Measurements from ENCODE around the gene REXO5.

DNA sequence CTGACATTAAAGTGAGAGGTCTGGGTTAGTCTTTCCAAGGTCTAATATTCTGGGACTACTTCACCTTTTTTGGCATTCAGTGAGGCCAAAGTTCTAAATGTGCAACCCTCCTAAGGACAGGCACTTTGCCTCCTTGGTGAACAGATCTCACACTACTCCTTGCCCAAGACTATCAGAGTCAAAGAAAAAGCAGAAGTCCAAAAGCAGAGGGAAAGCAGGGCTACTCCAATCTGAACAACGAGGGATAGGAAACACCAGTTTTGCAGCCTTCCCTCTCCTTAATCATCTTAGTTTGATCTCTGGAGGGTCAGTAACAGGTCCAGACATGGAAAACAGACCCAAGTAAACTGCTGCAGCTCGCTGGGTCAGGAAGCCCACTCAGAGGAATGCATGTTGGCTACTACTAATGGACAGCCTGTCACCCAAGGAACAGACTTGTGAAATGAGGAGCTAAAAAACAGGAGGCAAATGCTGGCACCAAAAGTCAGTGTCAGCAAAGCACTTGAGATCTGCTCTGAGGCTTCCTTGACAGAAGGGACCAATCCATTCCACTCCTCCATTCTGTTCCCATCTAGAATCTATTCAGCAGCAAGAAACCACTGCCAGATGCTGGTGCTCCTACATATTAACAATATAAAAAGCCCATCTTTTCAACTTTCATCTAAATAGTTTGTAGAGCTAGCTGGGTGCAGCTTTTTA, 63.9 kb downstream of the REXO5 start:
- no peak for TF ChIP-seq CTCF (conservative IDR thresholded peaks at IDR 0.05 in 1 of 2, IDR thresholded peaks at IDR 0.05 in 1 of 2; ENCODE audit: extremely low read depth in 1 of 2, insufficient read depth in 1 of 2, low read depth in 1 of 2, low read length in 2 of 2)
- no peak for TF ChIP-seq EZH2 (IDR thresholded peaks at IDR 0.05; ENCODE audit: borderline replicate concordance, low read length)

Measured in mammary epithelial cell (primary cell).